Measurements from ENCODE around the gene ZBTB7C.
"Not testable (repeated sequence)": the region's sequence is repeated elsewhere in the genome, so short reads cannot be mapped to it uniquely, and the experiment has no call there.

Gene ZBTB7C

DNA sequence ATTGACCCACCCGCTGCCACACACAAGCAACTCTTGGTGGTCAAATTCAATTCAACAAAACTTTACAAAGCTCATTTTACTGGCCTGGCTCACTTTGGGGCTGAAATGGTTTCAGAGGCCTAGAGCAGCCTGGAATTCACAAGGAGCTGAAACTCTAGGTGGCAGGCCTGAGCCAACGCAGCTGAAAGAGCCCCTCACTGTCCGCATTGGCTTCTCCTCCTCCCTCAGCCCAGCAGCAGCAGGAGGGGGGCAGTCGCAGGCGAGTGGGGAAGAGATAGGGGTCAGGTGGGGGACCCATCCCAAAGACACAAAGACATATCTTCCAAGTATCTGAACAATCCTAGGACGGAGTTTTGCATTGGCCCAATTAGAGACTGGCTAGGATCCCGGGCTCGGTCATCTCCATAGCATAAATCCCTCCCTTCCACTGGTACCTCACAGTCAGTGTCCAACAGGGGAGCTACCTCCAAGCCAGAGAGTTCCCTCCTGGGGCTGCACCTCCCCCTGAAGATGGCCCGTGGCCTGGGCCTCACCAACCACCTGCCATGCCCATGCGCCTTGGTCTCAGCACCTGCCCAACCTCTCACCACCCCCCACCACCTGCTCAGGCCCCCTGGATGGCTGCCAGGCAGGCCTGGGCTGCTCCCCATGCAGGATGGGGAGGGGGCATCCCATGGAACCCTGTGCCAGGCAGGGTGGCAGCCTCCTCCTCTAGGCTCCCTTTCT is 113.4 kb downstream of the ZBTB7C start:
- no peak for DNase-seq (ENCODE audit: low spot score)

- no peak for DNase-seq (ENCODE audit: low spot score)
Observed at GRCh38 chr18:48294899-48295585, 114.1 kb downstream of the ZBTB7C start.

DNA sequence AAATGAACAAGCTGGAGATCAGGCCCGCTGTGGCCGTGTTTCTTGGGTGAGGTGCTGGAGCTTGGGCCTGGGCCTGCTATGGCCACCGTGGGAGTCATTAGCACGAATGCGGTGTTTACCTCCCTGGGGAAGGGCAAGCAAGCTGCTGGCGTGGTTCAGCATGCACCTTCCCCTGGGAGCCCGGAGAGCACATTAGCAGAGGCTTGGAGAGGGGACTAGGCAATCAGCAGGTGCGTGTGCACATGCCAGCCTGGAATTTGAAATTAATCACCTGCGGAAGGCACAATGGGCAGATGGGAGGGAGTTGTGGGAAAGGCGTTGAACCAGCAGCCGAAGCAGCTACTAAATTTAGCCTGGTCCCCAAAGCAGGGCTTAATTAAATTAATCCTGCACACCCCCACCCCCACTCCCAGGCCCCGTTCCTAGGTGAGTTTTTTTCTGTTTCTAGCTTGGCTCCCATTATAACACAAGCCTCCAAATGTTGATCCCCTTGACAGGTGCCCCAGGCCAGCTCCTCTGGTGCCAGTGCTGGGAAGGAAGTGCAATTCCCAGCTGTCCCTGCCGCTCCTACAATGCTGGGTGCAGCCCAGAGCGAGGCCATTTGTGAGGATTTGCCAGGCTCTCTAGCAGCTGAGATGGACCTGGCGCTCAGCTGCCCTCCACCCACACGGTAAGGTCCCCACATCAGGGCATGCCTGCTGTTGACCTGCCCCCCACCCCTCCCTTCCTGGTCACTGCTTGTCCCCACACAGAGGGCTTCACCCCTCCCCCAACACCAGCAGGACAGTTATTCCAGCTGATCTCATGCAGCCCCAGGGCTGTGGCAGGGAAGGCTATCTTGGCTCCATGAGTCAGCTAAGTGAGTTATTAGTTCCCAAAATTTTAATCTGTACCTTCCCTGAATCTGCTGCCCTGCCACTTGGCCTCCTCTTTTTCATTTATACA is 115.0 kb downstream of the ZBTB7C start:
- no peak for DNase-seq (ENCODE audit: low spot score)

GRCh38 chr18:48292782-48293424 is 116.3 kb downstream of the ZBTB7C start:
- DNase-seq (ENCODE audit: low spot score) = no peak

DNA sequence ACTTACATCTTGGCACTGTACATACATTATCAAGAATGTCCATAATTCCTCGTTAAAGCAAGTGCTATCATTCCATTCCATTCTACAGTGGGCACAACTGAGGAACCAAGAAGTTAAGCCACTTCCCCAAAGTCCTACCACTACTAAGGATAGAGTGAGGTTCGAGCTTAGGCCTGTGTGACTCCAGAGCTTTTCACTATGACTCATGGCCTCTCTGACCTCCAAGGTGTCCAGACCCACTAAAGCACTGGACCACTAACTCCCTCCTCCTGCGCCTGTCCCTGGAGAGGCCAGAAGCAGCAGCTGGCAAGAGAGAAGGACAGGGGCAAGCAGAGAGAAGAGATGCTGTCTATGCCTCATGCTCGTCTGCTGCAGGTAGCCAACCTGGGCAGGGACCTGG is 117.0 kb downstream of the ZBTB7C start:
- DNase-seq (ENCODE audit: low spot score) = no peak

DNA sequence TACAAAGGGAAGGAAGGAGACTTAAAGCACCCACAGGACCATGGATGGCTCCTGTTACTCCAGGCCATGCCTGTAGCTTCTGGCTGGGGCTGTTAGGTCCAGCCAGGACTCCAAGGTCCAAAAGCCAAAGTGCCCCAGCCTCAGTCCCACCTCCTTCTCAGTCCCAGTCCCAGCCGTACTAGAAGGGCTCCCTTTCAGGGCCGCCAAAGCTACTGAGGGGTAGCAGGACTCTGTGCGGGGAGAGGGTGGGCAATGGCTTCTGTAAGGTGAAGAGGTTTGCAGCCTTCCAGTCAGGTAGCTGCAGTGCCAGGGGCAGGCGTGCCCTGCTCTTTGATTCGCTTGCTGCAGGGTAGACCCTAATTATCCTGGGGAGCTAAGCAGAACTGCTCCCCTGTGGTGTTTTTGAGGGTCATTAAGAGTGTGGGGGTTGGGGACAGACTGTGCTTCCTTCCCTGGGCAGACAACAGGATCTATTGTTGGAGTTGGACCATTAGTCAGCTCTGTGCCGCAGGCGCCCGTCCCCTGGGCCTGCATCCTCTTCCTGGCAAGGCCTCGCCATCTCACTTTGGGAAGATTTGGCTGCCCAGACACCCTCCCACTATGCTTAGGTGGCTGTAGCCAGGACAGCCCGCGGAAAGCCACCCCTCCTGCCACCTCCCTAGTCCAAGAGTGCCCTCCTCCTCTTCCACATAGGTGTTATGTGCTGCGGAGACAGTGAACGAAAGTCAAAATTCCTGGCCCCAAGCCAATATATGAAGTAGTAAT is 118.8 kb downstream of the ZBTB7C start:
- DNase-seq (ENCODE audit: low spot score) = no peak

DNA sequence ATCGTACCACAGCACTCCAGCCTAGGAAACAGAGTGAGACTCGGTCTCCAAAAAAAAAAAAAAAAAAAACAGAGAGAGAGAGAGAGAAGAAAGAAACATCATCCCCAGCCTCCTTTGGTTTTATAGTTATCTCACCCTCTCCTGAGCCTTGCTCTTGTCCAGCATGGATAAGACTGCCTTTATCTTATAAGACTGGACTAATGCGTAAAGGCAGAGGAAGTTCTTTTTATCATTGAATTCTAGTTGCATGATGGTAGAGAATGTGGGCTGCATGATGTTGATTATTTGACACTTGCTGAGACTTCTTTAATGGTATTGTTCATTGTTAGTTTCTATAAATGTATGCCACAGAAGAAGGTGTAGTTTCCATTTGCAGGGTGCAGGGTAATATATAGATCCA is 124.4 kb downstream of the ZBTB7C start:
- DNase-seq (ENCODE audit: low spot score) = no peak

DNA sequence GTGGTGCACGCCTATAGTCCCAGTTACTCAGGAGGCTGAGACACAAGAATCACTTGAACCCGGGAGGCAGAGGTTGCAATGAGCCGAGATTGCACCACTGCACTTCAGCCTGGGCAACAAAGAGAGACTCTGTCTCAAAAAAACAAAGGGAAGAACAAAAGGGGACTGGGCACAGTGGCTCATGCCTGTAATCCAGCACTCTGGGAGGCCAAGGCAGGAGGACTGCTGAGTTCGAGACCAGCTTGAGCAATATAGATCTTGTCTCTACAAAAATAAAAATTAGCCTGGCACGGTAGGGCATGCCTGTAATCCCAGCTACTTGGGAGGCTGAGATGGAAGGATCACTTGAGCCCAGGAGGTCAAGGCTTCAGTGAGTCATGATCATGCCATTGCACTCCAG is 125.2 kb downstream of the ZBTB7C start:
- not testable (repeated sequence) for DNase-seq (ENCODE audit: low spot score)

DNA sequence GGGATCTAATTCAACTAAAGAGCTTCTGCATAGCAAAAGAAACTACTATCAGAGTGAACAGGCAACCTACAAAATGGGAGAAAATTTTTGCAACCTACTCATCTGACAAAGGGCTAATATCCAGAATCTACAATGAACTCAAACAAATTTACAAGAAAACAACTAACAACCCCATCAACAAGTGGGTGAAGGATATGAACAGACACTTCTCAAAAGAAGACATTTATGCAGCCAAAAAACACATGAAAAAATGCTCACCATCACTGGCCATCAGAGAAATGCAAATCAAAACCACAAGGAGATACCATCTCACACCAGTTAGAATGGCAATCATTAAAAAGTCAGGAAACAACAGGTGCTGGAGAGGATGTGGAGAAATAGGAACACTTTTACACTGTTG is 127.7 kb downstream of the ZBTB7C start:
- DNase-seq (ENCODE audit: low spot score) = not testable (repeated sequence)

DNA sequence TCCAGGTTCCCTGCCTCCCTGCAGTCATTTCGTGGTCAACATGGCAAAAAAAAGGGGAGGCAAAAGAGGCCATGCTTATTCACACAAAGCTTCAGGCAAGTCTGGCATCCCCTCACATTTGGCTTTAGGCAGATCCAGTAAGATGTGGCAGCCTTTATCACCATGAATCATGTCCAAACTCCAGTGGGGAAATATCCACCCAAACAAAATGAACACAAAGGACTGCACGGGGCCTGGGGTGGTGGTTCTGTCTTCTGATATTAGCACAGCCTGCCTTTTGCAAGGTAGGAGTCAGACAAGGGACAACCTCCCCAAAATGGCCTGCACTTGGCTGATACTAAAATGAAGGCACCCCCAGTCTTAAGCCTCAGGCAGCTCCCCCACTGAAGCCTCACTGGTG is 129.9 kb downstream of the ZBTB7C start:
- no peak for DNase-seq (ENCODE audit: low spot score)

- no peak for DNase-seq (ENCODE audit: low spot score)
Observed at GRCh38 chr18:48278081-48278480, 131.1 kb downstream of the ZBTB7C start.

DNA sequence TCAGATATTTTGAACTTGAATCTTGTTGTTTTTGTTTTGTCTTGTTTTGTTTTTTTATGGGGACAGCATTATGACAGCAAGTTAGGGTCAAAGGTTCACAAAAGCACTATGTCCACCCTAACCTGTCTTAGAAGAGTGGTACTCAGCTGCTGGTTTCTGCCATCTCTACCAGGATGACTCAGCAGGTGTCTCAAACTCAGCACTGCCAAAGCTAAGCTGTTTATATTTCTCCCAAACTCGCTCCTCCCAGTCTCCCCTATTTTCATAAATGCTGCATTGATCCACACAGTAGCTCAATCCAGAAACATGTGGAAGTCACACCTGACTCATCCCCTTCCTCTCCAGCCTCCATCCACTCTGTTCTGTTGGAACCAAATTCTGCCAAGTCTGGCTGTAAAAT is 134.9 kb downstream of the ZBTB7C start:
- DNase-seq (ENCODE audit: low spot score) = no peak

GRCh38 chr18:48270929-48271328 is 138.3 kb downstream of the ZBTB7C start:
- DNase-seq (ENCODE audit: low spot score) = no peak

GRCh38 chr18:48265328-48265727 is 143.9 kb downstream of the ZBTB7C start:
- DNase-seq (ENCODE audit: low spot score) = no peak

- no peak for DNase-seq (ENCODE audit: low spot score)
Observed at GRCh38 chr18:48263914-48264902, 145.0 kb downstream of the ZBTB7C start.

DNA sequence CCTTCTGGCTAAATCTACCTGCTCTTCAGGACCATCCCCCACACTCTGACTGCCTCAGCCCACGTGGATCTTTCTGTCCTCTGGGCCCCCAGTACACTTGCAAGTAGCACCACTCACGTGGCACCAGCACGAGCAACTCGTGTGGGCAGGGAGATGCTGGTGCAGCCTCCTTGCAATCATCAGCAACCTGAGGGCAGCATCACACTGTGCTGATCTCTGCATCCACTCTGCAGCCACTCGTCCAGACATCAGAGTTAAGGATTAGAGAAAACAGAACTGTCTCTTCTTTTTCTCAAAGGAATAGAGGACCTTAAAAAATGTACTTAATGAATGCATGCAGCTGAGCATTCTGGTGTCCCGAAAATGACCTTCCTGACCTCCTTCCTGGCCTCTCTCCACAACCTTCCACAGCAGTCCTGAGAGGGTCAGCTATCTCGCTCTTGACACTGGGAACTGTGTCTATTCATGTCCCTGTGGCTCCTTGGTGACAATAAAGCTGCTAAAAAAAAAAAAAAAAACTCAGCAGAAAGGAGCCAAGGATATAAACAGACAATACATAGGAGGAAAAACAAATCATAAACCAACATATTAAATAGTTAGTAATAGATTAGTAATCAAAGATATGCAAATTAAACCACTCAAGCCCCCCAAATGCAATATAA is 145.9 kb downstream of the ZBTB7C start:
- DNase-seq (ENCODE audit: low spot score) = no peak

DNA sequence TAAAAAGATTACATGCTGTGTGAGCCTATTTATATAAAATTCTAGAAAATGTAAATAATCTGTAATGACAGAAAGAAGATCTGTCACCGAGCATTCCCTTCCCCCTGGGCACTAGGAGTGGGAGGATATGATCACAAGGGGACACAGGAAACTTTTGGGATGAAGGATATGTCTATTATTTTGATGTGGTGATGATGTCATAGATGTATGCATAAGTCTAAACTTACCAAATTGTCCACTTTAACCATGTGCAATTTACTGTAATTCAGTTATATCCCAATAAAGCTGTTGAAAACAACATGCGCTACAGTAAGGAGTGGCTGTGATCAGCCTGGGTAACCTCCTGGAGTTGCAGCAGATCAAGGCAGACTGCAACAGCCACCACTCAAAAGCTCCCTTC is 148.9 kb downstream of the ZBTB7C start:
- no peak for DNase-seq (ENCODE audit: low spot score)

DNA sequence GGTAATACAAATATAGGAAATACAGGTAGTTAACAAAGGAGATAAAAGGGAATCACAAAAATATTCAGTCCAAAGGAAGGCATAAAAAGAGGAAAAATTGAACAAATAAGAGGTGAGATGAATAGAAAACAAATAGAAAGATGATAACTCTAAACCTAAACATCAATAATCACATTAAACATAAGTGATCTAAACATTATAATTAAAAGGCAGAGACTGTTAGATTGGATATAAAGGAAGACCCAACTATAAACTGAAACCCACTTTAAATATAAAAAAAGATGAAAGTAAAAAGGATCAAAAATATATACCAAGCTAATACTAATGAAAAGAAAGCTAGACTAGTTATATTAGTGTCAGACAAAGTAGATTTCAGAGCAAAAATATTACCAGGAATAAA is 152.3 kb downstream of the ZBTB7C start:
- no peak for DNase-seq (ENCODE audit: low spot score)

GRCh38 chr18:48254077-48254602 is 155.0 kb downstream of the ZBTB7C start:
- DNase-seq (ENCODE audit: low spot score) = no peak
